DMS 273 (cell line): ENCODE results near the gene EHBP1L1.
"Not testable (repeated sequence)": the region's sequence is repeated elsewhere in the genome, so short reads cannot be mapped to it uniquely, and the experiment has no call there.

Source experiments
- DNase-seq: peaks from one replicate; lab custom pipeline; 2025; ENCODE audit not compliant: unreplicated experiment; lab: John Stamatoyannopoulos, UW

The EHBP1L1 gene

DNA sequence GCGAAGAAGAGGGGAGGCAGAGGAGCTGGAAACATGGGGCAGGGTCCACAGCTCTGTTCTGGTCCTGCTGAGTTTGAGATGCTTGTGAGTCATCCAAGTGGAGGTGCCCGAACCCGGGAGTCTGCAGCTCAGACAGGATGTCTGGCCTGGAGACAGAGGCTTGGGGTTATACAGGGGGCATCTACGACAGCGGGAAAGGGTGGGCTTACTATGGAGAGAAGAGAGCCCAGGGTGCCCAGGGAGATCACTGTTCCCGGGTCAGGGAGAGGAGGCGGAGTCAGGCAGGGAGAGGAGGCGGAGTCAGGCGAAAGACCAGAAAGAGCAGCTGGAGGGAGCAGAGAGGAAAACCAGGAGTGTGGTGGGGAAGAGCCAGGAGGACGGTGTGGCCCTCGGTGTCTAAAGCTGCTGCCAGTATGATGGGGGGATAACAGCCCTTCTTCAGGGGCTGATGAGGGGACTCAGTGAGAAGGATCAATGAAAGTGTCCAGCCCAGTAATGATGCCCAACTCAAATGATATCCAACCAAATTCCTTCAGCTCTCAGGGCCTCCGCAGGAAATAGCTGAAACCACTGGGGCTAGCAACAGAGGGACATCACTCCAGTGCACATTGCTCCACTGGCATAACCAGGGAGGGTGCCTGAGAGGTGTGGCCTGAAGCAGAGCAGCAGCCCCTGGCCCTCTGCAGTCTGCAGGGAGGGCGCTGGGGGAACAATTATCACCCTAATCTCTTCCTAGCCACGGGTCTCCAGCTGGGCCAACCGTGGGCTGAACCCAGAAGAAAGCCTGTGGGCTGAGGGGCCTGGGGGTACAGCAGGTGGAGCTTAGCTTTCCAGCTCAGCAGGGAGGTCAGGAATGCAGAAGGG is 15.1 kb upstream of the EHBP1L1 start:
- DNase-seq = peak; percentile 75

DNA sequence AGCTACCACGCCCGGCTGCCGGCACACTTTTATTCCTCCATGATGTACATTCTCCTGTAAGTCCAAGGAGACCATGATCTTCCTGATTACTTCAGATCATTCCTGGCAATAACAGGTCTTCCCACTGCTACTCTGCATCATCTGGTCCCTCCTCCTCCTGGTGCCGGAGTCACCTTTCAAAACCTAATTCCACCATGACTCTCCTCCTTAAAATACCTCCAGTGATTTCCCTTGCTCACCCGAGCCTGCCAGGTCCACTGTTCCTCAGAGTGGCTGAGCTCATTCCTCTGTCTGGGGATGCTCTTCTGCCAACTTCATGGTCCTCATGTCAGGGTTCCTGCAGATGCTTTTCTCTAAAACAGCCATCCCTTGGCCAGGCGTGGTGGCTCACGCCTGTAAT is 13.8 kb upstream of the EHBP1L1 start:
- no peak for DNase-seq

DNA sequence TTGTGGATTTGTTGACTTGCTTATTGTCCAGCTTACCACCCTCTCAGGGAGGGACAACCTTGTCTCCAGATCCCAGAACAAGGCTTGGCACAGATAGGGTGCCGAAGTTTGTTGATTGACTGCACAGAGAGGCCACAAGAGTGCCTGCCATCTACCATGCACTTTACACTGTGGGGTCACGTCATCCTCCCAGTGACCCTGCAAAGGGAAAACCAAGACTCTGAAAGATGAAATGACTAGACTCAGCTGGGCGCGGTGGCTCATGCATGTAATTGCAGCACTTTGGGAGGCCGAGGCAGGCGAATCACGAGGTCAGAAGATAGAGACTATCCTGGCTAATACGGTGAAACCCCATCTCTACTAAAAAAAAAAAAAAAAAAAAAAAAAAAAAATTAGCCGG is 13.1 kb upstream of the EHBP1L1 start:
- no peak for DNase-seq

DNA sequence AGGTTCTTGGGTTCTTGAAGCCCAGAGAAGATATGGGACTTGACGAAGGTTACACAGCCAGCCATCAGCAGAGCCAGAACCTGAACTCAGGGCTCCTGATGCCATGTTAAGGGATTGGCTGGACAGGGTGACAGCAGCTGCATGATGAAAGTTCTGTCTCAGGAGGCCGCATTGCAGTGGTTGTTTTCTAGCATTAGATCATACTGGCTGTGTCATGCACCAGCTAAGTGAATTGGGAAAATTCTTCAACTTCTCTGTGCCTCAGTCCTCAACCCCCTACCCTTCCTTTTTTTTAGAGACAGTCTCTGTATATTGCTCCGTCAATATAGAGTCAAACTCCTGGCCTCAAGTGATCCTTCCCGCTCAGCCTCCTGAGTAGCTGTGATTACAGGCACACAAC is 12.3 kb upstream of the EHBP1L1 start:
- no peak for DNase-seq

DNA sequence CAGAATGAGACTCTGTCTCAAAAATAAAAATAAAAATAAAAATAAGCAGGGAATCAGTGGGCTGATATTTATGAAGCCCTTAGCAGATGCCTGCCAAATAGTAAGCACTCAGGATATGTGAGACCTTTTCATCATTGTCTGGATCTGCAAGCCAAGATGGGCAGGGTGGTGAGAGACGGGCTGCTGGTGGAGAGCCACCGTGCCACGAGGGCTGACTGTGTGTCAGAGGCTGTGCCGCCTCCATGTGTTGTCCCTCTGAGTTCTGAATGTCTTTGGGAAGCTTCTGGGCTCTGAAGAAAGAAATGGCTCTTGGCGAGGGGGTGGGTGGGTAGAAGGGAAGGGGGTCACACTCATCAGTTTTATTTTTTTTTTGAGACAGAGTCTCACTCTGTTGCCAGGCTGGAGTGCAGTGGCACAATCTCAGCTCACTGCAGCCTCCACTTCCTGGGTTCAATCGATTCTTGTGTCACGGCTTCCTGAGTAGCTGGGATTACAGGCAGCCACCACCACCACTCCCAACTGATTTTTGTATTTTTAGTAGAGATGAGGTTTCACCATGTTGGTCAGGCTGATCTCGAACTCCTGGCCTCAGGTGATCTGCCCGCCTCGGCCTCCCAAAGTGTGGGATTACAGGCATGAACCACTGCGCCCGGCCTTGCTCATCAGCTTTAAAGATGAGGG is 10.8 kb upstream of the EHBP1L1 start:
- not testable (repeated sequence) for DNase-seq

DNA sequence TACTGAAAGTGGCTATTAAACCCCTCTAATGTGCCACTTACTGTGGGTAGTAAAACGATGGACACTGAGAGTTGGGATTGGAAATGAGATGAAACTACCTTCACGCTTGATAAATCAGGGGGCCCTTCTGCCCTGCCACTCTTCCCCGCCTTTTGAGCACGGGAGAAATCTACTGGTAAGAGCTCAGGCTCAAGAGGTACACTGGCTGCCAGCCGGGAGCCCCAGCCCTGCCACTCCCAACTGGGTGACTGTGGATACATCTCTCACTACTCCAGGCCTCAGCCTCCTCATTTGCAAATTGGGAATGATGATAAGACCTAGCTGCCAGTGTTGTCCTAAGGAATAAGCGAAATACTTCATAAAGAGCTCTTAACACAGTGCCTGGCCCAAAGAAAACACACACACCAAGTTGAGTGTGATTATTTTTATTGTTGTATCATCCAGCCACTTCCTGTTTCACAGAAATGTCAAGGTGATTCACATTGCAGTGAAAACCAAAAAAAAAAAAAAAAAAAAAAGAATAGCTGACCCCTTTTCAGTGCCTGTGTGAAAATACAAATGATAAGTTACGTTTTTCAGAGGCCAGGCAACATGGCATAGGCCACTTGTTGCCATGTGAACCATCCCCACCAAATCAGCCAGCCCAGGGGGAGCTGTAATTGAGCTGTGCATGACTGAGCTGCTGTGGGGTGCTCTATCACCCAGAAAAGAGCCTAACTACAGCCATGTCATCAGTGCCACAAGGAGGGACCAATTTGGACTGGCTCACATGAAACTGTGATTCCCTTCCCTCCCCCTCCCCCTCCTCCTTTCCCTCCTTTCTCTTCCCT is 10.0 kb upstream of the EHBP1L1 start:
- DNase-seq = no peak

DNA sequence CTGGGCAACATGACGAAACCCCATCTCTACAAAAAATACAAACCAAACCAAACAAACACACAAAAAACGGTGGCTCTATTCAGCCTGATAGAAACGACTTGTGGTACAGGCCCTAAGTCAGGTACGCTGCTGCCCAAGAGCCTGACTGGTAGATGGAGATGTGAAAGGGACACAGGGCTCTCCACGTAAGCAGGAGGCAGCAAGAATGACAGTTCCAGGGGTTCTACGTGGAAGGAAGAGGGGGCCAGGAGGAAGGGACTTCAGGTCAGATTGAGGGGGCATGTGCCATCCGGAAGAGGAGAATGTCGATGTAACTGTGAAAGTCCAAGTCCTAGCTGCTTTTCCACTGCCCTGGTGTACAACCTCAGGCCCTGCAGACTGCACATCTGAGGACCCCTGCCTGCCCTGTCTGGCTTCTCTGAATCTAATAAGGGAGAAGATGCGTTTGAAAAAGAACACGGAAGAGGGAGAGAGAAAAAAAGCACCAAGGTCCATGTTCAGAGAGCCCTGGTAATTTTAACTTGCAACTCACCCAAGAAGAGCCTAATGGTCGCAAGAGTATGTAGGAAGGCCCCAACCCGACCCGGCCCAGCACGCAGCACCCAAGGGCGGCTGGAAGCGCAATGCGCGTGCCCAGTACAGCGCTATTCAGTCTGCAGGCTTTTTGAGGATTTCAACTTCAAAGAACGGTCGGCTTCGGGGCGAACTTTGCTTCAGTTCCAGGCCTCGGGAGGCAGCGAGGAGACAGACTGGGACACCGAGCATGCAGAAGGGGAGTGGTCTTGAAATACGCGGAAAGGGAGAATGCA is 6.5 kb upstream of the EHBP1L1 start:
- DNase-seq = no peak

DNA sequence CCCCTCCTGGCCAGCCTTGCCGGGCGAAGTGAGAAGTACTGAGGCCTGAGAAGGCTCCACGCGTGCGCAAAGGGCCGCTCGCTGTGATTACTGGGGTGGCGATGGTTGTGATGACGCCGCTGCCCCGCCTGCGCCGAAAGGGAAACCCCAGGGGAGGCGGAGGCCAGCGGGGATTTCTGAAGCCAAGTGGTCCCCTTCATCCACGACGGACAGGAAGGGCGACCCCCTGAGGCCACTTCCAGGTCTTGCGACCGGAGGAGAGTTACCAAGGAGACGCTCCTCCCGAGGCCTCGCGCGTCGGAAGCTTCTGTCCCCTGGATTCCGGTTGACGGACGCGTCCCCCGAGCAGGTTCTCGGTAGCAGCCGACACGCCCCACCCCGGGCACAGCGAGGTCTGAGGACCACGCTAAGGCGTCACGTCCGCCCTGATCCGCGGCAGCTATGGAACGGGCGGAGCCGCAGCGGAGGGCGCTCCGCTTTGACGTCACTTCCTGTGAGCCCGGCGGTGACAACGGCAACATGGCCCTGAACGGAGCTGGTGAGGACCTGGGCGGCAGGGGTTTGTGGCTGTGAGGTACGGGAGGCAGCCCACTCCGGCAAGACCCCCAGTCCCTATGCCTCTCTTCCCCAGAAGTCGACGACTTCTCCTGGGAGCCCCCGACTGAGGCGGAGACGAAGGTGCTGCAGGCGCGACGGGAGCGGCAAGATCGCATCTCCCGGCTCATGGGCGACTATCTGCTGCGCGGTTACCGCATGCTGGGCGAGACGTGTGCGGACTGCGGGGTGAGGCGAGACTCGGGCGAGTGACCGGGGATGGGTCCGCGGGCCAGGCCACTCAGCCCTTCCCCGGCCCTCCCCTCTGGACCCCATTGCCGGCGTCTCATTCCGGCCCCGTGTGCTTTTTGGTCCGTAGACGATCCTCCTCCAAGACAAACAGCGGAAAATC is 5.6 kb upstream of the EHBP1L1 start, which contains the start of gene ZNRD2:
ZNRD2 (plus strand) TSS at position 505 of the 946 bp plus-strand sequence; CDS start at position 520, 15 bp downstream.
- peak; percentile 98 for DNase-seq

DNA sequence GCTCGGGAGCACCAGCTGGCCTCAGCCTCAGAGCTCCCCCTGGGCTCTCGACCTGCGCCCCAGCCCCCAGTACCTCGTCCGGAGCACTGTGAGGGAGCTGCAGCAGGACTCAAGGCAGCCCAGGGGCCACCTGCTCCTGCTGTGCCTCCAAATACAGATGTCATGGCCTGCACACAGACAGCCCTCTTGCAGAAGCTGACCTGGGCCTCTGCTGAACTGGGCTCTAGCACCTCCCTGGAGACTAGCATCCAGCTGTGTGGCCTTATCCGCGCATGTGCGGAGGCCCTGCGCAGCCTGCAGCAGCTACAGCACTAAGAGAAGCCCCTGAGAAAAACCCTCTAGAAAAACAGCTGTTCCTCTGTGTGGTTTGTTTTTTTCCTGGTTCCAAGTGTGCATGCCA is 4.4 kb upstream of the EHBP1L1 start:
- DNase-seq = no peak

DNA sequence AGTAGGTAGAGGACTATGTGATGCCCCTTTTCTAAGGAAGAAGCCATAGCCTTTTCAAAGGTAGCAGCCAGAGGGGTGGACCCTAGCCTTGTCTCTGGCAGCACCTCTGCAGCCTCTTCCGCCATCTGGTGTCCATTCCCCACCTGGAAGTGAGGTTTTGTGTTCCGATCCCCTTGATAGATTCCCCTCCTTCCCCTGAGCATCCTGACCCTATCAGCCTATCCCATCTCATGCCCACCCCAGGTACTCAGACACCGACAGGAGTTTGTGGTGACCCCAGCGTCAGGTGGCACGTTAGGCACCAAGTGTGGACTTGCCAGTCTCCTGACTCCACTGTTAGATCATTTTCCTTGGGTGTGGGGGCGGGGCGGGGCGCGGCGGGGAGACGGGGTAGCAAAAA is 3.9 kb upstream of the EHBP1L1 start:
- DNase-seq = peak; percentile 69

DNA sequence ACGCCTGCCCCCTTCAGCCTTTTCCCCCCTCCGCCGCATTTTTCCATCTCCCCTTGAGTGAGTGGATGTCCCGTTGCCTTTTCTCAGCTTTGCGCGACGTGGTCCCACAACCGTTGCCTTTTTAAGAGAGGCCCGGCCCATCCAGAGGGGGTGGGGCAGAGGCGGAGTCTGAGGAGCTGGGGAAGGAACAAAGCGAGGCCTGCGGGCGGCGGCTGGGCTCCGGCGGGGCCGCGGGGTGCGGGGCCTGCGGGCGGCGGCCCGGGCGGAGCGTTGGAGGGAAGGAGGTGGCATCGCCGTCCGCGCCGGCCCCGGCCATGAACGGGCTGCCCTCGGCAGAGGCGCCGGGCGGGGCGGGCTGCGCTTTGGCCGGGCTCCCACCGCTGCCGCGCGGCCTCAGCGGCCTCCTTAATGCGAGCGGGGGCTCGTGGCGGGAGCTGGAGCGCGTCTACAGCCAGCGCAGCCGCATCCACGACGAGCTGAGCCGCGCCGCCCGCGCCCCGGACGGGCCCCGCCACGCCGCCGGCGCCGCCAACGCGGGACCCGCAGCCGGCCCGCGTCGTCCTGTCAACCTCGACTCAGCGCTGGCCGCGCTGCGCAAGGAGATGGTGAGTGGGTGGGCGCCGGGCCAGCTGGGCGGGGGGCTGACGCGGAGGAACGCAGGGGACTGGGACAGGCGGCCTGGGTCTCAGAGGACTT is 3.3 kb upstream of the EHBP1L1 start, which contains the start of gene FAM89B:
FAM89B (plus strand) TSS at position 183 of the 696 bp plus-strand sequence; CDS start at position 315, 132 bp downstream.
- peak; percentile 90 for DNase-seq

DNA sequence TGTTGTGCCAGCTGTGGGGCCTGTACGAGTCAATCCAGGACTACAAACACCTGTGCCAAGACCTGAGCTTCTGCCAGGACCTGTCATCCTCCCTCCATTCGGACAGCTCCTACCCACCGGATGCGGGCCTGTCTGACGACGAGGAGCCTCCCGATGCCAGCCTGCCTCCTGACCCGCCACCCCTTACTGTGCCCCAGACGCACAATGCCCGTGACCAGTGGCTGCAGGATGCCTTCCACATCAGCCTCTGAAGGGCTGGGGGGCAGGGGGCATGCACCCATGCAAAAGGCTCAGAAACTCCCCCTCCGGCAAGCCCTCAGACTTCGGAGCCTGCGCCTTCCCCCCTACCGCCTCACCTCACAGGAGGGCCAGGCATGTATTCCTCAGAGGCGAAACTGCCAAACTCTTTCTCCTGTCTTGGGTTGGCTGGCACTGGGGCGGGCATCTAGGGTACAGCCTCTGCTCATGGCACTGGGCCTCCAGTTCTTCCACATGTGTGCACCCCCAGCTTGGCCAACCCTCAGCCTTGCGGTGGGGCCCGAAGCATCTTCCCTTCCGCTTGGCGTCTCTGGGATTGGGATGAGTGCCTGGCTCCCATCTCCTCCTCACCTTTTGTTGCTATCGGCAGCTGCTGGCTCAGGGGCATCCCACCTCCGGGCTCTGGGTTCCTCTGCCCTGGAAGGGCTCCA is 2.3 kb upstream of the EHBP1L1 start:
- no peak for DNase-seq

DNA sequence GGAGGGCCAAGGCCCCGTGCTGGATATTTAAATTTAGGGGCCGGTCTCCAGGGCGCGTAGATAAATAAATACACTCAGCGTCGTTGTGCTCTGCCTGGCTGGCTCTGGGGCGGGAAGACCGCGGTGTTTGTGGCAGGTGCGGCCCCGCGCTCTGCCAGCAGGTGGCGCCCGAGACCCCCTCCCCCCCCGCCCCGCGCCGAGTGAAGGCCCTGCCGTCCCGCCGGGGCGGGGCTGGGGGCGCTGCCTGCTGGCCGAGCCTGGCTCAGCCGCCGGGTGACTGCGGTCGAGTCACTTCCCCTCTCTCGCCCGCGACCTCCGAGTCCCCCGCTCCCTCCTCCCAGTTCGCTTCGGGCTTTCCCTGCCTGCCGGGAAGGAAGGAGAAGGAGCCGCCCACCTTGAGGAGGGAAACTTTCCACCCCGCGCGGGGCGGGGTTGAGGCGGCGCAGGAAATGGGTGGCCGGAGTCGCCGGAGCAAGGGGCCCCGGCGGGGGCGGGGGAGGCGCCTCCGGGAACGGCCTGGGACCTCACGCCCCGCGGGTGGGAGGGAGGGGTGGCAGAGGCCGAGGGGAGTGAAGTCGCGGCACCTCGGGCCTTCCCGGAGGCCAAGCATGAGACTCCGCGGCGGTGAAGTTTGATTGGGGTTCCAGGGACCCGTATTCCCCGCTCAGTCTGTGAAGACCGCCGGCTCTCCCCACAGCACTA is 1.6 kb upstream of the EHBP1L1 start:
- peak; percentile 87 for DNase-seq

DNA sequence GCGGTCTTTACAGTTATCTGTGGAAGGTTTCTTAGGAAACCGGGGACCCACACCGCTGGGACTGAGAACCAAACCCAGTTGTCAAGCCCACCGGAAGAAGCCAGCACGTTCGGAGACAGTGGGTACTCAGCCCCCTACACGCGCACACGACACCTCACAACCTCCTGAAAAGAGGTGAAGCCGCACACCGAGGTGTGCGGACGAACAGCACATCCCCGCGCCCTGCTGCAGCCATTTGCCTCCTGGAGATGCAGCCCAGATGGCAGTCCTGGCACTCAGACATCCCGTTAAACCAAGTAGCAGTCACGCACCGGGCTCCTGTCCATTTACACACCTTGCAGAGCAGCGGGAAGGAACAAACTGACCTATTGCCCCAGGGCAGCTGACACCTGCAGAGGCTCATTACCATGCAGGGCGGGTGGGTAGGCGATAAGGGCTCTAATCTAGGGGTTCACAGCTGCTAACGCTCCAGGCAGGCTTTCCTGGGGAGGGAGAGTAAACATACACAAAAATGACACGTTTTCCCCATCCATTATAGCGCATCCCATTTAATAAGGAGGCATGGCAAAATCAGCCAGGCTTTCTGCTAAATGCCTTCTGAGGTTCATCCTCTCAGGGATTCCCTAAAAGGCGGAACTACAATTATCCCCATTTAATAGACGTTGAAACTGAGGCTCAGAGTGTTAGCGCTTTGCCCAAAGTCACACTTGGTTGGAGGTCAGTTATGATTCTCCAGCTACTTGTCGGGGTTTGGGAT is 864 bp upstream of the EHBP1L1 start:
- DNase-seq = no peak

DNA sequence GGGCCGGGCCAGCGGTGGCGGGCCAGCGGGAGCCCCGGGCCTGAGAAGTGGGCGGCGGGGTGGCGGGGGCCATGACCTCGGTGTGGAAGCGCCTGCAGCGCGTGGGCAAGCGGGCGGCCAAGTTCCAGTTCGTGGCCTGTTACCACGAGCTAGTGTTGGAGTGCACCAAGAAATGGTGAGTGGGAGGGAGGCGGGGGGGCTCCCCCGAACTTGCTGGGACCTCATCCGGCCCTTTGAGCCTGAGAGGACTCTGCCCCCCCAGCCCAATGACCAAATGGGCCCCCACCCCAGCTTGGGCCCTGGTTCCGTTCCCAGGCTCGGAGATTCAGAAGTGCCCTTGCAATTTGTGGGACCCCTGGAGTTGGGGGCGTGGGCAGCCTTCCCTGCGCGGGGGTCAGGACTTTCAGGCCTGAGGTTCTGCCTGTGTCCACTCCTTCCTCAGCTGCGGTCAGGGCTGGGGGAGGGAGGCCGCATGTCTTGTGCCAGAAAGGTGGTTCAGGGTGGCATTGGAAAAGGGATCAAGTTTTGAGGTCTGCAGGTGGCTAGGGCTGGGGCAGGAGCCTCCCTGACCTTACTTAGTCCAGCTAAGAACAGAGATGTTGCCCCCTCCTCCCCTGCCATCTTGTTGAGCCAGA is 496 bp downstream of the EHBP1L1 start:
- no peak for DNase-seq
